GM20000 (cell line): ENCODE results near the gene CDH23.

Source experiments
- DNase-seq: peaks from one replicate; pipeline ENCODE4 v3.0.0; 2012; ENCODE audit warnings: low spot score
- TF ChIP-seq, protein P1 (sequence below): IDR thresholded peaks from 2 replicates; pipeline ENCODE4 v1.5.1; 2012; ENCODE audit warnings: mild to moderate bottlenecking, control low read depth; ENCODE audit errors: extremely low read depth, missing control alignments

The CDH23 gene

DNA sequence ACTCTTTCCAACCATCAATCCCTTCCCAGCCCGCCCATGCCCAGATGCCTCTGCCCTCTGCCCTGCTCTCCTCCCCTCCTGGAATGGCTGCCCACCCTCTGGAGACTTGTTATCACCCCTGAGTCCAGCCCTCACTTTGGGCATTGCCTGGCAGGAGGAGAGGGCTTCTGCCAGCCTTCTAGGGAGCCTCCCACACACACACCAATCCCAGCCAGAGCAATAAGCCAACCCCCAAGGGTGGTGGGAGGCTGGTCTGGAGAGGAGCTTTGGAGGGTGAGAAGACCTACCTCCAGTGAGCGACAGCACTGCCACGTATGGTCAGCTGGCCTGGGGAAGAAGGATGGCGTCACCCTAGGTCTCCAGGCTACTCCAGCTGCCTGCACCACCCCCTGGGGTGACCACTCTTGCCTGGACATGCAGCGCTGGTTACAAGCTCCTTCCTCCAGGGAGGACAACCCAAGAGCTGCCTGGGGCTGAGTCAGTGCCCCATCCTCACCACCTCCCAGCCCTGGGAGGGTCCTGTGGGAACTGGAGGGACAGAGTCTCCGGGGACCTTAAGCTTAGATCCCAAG is 314.4 kb downstream of the CDH23 start:
- no peak for DNase-seq

DNA sequence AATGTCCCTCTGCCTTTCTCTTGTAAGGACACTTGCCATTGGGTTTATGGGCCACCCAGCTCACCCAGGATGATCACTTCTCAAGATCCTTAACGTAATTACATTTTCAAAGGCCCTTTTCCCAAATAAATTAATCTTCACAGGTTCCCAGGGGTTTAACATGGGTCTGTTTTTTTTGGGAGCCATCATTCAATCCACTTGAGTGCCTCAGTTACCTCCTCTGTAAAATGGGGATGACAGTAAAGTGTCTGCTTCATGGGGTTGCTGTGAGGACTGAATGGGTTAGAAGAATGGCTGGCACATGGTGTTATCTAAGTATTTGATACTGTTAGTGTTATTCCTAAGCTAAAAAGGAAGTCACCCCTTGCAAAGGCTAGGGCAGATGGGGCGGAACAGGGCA is 315.4 kb downstream of the CDH23 start:
- no peak for DNase-seq
- TF ChIP-seq, protein P1, sequence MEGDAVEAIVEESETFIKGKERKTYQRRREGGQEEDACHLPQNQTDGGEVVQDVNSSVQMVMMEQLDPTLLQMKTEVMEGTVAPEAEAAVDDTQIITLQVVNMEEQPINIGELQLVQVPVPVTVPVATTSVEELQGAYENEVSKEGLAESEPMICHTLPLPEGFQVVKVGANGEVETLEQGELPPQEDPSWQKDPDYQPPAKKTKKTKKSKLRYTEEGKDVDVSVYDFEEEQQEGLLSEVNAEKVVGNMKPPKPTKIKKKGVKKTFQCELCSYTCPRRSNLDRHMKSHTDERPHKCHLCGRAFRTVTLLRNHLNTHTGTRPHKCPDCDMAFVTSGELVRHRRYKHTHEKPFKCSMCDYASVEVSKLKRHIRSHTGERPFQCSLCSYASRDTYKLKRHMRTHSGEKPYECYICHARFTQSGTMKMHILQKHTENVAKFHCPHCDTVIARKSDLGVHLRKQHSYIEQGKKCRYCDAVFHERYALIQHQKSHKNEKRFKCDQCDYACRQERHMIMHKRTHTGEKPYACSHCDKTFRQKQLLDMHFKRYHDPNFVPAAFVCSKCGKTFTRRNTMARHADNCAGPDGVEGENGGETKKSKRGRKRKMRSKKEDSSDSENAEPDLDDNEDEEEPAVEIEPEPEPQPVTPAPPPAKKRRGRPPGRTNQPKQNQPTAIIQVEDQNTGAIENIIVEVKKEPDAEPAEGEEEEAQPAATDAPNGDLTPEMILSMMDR, result no peak

More for the DNA sequence above, 314.4 kb downstream of the CDH23 start:
- TF ChIP-seq, protein P1, result no peak

DNA sequence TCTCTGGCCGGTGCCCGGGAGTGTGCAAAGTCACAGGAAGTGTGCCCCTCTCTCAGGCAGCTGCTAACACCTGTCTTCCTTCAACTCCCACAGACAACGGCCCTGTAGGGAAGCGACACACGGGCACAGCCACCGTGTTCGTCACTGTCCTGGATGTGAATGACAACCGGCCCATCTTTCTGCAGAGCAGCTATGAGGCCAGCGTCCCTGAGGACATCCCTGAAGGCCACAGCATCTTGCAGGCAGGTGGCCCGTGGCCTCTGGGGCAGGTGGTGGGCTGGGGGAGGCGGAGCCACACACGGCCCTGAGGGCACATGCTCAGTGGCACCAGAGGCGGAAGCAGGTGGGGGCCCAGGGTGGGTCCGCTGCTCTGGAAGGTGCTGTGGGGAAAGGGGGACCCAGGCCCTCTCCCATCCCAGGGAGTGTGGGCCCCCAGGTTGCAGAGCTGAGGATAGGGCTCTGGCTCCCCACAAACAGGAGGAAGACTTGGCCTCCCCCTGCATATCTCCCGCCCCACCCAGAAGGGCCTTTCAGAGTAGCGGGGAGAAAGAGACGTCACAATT is 315.9 kb downstream of the CDH23 start:
- no peak for DNase-seq
- TF ChIP-seq, protein P1, result no peak

DNA sequence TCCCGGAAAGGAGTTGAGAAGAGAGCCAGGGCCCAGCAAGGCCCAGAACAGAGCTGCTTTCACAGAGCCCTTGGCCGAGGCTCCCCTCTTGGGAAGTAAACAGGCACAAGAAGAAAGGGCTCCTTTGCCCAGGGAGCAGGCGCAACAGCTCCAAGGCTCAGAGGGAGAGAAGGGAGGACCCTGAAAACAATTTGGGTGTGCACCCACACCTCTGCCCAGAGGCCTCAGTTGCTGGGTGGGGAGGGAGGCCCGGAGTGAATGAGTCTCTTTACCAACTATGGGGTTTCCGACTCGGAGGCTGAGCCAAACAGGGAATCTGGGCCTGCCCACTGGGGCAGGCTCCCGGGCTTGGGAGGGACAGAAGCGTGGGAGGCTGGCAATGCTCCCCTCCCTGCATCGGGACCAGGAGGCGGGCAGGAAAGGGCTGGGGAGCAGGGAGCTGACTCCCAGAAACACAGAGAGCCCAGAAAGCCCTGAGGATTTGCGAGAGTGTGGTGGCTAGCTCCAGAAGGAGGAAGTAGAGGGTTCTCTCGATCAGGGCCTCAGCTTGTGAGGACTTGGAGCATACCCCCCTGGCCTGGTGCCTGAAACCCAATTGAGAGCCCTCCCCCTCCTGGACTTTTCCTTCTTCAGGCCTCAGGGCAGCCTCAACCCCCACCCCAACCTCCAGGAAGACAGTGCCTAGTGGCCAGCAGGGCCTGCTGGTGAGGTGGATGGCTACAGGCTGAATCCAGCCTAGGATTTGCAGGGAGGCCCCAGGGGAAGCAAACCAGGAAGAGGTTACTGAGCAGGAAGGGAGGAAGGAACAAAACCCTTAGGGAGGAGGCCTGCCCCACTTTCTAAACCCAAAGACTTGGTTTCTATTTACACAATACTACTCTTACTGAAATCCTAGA is 316.7 kb downstream of the CDH23 start:
- TF ChIP-seq, protein P1, result no peak
- no peak for DNase-seq

DNA sequence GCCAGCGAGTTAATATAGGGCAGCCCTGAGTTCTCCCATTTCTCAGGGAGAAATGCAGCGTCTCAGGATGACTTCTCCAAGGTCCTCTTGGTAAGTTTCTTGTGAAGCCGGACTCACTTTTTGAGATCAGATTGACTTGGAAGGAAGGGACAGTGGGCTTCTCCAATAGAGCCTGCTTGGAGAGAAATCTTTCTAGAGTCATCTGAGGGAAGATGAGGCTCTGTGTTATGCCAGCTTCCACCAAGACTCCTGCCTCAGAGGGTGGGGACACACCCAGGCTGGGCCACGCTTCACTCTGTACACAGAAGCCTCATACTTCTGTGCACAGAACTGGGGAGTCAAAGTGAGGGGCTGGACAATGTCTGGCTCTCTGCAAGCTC is 317.3 kb downstream of the CDH23 start:
- DNase-seq, result no peak
- TF ChIP-seq, protein P1, result no peak

DNA sequence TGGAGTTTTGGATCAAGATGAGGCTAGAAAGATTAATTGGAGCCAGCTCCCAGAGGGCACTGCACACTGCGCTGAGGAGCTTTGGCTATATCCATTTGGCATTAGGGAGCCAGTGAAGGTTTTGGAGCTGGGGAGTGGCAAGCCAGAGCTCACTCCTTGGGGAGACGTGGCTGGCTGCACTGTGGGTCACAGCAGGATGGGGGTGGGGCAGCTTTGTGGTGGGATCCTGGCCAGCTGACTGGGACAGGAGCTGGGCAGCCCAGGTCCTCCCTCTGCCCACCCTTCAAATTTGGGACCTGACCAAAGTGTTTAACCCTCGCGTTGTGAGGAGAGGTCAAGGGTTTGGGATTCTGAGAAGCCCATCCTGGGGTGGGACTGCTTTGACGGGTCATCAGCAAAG is 317.9 kb downstream of the CDH23 start:
- TF ChIP-seq, protein P1, result no peak
- DNase-seq, result no peak

DNA sequence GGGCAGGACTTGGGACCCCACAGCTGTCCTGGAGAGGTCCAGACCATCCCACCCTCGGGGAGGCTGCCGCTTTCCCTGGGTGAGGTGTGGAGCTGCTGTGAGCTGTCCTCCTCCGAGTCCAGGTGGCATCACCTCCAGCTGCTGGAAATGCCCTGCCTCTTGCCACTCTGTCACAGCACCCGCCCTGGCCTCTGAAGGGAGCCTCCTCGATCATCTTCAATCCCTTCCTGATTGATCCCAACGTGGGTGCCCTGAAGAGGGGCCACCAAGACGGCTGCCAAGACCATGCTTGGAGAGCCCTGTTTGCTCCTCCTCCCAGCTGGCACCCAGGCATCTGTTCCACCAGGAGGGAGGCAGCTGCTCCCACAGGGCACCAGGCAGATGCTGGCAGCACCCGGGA is 318.3 kb downstream of the CDH23 start:
- TF ChIP-seq, protein P1, result no peak

More for the DNA sequence above, 318.3 kb downstream of the CDH23 start:
- DNase-seq, result no peak
